ENCODE measurements around the gene CSNK1G1.
"Not testable (repeated sequence)": the region's sequence is repeated elsewhere in the genome, so short reads cannot be mapped to it uniquely, and the experiment has no call there.

CSNK1G1 gene

DNA sequence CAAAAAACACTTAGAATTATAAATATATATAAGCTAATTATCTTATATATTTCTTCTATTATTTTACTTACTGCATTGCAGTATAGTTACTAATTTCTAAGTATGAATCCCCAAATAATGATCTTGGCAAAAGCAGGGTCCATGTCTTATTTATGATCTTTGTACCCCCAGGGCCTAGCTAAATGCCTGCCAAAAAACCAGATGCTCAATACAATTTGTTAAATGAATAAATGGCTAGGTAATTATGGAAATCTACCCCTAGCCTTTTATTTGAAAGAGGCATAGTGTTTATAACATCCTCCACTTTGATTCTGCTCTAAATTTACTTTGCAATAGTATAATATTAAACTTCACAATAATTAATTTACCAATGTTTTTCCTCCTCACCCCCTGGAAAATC is 69.5 kb downstream of the CSNK1G1 start:
- DNase-seq, result no peak

DNA sequence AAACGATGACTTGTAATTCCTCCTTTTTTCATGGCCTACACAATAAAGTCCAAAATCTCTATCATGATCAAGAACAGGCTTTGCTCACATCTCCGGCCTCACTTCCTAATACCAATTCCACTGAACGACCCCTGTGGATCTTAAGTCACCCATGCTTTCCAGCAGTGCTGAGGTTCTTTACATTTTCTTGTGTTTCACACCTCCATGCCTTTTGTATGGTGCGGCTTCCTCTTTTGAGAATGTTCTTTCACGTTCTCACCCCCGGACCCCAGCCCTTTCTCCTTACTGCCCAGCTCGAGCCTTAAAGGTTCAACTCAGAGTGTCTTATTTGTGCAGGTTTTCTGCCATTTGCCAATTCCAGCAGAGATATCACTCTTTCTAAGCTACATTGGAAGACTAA is 70.1 kb downstream of the CSNK1G1 start:
- no peak for DNase-seq

DNA sequence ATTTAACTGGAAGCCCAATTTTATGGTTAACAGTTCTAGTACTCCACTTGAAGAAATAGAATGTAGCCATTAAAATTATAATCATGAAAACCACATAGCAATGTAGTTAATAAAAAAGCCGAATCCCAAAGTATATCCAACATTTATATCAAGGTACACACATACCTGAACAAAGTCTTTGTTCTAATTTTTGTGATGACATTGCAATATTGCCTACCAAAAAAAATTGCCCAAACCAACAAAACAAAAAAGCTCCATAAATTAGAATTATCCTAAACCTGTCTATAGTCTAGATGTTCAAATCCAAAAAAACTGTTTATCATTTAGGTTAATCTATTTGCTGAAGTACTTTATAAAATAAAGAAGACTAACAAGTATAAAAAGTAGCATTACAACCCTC is 70.8 kb downstream of the CSNK1G1 start:
- DNase-seq, result no peak

DNA sequence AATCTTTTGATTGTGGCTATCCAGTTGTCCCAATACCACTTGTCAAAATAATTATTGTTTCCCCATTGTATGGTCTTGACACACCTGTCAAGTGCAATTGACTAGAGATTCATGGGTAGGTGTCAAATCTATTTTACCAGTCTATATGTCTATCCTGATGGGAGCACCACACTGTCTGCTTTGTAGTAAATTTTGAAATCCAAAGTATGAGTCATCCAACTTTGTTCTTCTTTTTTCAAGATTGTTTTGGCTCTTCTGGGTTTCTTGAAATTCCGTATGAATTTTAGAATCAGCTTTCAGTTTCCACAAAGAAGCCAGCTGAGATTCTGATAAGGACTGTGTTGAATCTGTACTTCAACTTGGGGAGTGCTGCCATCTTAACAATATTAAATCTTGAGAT is 71.9 kb downstream of the CSNK1G1 start:
- DNase-seq, result no peak

DNA sequence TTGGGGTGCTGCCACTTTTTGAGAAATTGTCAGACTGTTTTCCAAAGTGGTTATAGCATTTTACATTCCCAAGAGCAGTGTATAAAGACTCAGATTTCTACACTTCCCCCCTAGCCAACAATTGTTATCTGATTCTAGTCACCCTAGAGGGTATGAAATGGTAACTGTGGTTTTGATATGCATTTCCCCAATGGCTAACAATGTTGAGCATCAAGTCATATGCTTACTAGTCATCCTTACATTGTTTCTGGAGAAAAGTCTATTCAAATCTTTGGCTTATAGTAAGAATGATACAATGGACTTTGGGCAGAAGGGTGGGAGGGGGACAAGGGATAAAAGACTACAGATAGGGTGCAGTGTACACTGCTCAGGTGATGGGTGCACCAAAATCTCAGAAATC is 73.3 kb downstream of the CSNK1G1 start:
- no peak for DNase-seq

DNA sequence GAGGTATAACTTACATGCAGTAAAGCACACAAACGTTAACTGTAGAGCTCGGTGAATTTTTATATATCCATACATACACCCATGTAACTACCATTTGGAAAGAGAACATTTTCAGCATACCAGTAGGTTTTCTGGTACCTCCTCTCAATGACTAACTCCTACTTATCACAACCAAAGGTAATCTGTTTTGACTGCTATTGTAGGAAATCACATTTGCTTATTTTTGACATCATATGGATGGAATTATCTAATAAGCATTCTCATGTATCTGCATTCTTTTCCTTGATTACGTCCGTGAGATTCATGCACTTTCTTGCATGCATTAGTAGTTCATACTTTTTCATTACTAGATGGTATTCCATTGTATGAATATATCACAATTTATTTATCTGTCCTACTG is 76.8 kb downstream of the CSNK1G1 start:
- DNase-seq, result no peak

DNA sequence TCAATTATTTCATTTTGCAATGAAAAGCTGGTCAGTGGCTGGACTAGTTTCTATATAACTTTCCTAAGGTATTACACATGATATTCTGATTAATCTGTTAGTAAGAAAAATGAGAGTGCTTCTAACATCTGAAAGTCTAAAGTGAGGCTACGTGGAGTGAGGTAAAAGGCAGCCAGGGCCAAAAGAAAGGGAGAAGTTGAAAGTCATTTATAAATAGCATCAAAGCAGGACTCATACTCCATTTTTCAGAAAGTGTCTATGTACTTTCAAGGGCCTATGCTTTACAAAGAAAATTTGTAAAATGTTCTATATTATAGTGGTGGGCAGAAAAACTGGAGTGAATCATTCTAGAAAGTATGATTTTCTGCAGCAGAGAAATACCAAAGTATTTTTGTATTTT is 80.0 kb downstream of the CSNK1G1 start:
- no peak for DNase-seq

DNA sequence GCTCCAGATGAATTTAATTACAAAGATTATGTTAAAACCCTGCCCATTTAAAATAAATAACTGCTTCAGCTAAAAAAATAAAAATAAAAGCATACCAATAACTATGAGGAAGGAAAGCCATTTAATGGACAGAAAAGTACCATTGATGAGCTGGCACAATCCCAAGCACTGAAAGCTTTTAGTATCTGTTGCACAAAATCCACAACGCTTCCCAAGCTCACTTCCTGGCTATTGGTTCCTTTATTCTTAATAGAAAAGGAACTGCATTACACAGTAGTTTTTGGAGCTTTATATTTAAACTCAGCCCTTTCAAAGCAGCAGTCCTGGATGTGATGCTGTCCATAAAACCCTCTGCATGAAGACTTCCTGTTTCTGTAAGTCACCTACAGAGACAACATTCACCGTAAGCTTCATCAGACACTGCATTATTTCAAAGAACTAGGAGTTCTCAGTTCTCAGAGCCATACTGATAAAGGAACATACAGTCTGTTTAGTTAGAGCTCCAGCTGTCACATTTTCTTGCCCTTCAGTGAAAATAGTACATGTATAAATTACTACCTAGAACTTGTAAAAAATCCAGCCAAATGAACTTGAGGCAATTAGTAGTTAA is 81.5 kb downstream of the CSNK1G1 start:
- DNase-seq, result no peak

DNA sequence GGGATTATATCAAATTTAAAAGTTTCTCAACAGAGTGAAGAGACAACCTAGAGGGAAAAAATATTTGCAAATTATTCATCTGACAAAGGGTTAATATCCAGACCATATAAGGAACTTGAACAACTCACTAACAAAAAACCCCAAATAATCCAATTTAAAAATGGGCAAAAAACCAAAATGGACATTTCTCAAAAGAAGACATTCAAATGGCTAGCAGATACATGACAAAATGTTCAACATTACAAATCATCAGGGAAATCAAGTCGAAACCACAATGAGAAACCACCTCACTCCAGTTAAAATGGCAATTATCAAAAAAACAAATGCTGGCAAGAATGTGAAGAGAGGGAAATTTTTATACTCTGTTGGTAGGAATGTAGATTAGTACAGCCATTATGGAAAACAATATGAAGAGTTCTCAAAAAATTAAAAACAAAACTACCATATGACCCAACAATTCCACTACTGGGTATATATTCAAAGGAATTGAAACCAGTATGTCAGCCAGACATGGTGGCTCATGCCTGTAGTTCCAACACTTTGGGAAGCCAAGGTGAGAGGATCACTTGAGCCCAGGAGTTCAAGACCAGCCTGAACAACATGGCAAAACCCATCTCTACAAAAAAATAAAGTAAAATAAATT is 88.5 kb downstream of the CSNK1G1 start:
- DNase-seq, result no peak

DNA sequence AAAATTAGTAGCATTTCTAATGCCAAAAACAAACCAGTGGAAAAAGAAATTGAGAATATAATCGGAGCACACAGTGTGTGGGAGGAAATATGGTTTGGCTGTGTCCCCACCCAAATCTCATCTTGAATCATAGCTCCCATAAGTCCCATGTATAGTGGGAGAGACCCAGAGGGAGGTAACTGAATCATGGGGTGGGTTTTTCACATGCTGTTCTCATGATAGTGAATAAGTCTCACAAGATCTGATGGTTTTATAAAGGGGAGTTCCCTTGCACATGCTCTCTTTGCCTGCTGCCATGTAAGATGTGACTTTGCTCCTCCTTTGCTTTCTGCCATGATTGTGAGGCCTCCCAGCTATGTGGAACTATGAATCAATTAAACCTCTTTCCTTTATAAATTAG is 90.8 kb downstream of the CSNK1G1 start:
- DNase-seq, result not testable (repeated sequence)

DNA sequence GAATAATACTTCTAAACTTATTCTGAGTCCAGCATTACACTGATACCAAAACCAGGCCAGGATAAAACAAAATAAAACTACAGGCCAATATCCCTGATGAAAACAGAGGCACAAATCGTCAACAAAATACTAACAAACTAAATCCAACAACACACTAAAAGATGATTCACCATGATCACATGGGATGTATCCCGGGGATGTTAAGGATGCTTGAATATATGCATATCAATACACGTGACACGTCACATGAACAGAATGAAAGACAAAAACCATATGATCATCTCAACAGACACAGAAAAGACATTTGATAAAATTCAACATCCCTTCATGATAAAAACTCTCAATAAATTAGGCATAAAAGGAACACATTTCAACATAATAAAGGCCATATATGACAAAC is 91.5 kb downstream of the CSNK1G1 start:
- DNase-seq, result no peak

DNA sequence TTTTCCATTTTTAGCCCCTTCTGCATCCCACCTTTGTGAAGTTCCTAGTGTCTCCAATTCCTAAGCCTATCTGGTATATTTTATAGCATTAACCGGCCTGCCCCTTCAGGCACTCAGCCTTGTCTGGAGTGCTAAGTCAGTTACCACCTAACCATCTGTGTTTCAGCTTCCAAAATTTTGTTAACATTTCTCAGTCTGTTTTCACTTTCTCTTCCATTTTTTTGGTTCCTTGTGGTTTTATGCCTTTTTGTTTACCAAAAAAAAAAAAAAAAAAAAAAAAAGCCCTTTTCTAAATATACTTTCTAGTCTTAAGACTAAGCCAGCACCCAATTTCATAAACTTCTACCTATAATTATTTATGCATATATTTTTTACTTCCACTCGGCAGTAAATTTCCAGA is 92.4 kb downstream of the CSNK1G1 start:
- DNase-seq, result no peak

DNA sequence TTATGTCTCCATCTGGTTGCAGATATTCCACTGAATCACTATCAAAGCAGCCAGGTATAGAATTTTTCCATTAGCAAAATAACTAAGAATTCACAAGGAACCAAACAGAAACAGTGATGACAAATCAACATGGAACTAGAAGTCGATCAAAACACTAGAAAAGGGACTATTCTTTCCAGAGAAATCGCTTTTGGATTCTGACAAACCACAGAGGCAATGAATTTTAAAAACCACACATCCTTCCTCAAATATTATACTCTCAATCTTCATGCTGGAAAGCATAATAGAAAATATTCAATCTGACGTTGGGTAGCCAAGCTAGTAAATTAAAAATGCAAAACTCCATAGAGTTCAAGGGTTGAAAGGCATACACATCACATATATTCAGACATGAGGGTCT is 99.9 kb downstream of the CSNK1G1 start:
- DNase-seq, result no peak

DNA sequence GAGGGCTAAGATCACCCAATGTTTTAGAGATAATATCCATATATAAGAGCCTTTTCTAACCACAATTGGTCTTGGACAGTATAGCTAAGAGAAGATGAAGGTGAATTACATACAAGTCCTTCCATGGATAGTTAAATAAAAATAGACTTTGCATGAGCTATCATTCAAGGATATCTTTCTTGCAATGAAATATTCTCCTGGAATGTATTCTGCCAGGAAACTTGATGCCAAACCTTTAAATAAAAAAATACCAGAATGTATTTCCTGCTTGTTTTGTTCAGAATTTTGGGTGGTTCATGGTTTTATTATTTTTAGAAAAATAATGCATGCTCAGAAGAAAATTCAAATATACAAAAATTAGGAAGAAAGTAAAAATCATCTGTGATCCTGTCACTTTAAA is 104.3 kb downstream of the CSNK1G1 start:
- no peak for DNase-seq

DNA sequence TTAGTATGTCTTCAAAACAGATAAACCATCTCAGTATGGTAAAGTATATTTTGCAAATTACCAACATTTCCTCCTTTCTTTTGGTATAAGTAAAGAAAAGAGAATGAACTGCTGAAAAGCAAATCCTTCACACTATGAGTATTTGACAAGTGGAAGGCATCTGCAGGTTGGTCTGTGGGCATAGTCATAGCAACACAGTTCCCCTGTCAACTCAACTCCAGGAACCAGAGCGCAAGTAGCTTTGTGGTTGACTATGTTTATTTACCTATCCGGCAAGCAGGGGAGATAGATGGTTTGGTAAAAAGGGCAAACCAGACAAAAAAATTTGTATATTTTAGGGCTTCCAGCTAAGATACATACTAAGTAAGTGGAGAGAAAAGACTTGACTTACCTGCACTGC is 104.9 kb downstream of the CSNK1G1 start:
- peak; percentile 1 for DNase-seq

DNA sequence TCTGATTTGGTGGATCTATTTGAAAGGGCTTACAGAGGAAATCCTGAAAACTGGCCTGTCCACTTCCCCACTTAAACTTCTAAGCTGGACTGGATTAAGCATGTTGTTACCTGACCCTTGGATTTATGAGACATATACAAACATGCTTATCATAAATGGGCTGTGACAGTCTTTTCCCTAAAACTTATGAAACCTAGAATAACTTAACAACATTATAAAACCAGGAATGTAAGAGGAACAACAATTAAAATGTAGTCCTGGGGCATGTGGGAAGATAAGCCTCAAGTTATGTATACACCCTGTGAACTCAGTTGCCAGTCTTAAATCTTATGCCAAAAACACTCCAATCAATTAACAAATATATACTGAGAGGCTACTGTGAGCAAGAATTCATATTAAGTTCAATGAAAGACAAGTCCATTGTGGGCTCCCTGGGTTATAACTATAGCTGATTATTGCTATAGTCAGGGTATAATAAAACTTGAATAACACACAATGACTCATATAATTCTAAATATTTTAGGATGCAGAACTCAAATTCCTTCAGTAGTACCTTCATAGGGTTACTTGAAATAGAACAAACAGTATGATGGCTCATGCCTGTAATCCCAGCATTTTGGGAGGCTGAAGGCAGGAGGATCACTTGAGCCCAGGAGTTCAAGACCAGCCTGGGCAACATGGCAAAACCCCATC is 105.9 kb downstream of the CSNK1G1 start:
- DNase-seq, result no peak

DNA sequence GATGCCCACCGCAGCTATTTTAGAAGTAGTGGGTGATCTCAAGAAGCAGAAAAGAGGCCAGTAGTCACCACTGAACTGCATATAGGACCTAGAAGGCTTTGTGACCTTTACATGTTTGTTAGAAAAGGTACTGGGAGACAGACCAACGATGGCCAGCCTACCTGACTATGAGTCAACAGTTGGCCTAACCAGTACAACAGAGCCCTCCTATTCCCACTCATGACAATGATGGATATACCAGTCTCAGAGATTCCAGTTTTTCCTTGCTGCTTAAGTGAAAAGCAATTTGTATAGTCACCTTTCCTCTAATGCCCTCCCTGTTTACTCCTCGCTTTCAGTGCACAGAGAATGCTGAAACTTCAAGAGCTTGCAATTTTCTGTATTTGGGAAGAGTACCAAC is 106.6 kb downstream of the CSNK1G1 start:
- no peak for DNase-seq

DNA sequence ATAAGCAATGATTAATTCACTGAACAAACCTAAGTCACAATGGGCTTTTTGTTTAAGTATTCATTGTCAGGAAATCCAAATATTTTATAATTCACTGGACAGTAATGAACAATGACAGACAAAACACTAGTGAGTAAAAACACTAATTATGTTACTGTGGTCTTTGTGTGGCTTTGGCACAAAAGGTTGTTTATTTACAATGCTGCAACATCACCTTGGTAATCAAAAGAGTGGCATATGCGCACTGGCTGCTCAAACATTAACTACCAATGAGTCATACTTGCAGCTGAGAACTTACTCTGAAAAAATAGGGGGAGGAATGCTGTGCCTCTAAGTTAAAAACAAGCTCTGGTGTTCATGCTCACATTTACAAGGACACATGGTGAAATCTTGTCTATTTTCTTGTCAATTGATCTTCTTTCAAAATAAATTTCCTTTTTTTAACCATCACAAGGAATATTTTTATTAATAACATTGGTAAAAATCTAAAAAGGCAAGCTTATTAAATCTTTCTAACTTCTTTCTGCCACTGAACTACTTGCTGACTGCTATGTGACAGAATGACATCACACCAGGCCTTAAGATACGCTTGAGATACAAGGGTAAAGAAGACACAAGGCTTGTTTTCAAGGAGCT is 107.9 kb downstream of the CSNK1G1 start:
- DNase-seq, result peak; percentile 17

DNA sequence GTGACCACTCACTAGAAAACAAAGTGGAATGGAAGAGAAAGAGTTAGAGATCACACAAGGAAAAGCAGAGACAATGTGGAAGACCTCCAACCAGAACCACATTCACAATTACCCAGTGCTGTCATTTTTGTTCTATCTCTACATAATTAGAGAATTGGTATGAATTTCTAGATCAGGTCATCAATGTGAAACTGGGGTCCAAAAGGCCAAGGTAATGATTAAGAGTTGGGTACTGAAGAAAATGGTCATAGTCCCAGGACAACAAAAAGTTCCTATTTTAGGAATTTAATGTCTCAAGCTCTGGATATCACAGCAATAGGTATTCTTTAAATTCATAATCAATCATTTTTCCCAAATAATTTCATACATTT is 108.5 kb downstream of the CSNK1G1 start:
- no peak for DNase-seq

DNA sequence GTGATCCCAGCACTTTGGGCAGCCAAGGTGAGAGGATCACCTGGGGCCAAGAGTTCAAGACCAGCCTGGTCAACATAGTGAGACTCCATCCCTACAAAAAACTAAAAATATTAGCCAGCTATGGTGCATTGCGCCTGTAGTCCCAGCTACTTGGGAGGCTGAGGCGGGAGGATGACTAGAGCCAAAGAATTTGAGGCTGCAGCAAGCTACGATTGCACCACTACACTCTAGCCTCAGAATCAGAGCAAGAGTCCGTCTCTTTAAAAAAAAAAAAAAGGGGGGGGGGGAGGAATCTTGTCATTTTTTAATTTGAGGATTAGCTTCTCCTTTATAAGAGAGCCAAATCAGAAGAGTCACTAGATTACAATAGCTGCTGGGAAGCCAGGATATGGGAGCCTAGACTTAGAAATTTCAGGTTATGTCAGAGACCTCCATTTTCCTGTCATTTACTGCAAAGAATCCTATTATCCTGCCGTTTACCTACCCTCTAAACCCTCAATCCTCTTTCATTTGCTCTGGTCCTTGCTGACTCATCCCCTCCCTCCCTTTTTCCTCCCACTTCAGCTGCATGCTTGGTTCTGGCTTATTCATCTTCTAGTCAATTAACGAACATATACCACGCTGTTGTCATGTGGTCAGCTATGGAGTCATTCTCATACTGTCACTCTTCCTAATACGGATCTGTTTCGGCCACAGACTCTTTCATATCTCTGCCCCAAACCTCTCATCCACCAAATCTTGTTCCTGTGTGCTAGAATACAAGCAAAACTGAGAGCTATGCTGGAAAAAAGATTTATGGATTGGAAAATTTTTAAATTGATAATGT is 109.4 kb downstream of the CSNK1G1 start:
- no peak for DNase-seq

DNA sequence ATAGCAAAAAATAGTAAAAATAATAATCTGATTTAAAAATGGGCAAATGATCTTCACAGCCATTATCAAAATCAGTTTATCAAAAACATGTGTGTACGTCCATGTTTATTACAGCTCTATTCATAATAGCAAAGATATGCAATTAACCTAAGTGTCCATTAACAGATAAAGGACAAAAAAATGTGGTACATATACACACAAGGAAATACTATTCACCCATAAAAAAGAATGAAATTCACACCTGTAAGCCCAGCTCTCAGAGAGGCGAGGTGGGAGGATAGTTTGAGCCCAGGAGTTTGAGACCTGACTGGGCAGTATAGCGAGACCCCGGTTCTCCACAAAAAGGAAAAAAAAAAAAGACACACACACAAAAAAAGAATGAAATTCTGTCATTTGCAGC is 110.6 kb downstream of the CSNK1G1 start:
- no peak for DNase-seq

DNA sequence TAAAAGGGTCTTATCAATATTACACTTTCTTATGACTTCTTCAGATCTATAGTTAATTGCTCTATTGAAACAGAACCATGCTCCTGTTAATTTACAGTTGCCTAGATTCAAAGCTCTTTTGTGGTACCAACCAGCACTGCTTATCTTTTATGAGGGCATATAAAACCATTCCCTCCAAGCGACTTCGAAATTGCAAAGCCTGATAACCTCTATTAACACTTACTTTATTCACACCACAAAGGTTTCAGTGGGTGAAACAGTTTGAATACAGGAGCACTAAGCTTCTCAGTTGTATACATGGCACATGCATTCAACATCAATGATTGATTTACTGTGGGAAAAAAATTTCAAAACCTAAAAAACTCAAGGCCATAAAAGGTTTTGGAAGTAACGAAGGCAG is 118.3 kb downstream of the CSNK1G1 start:
- no peak for DNase-seq

Measured in central memory CD4-positive, alpha-beta T cell (primary cell).